GM12878 (cell line): ENCODE measurements around the gene PPP1R11.

Experiments
- BCL3 ChIP-seq: IDR thresholded peaks from 2 replicates; pipeline ENCODE4 v1.6.1; 2011; ENCODE audit warnings: borderline replicate concordance, low read depth, mild to moderate bottlenecking, moderate library complexity, low read length; ENCODE audit not compliant: insufficient read depth, poor library complexity, severe bottlenecking
- CTCF ChIP-seq, 3 experiments: IDR thresholded peaks in 2 of 3; conservative IDR thresholded peaks in 1 of 3; 2 replicates each; pipeline ENCODE4 v1.5.1; 2011; ENCODE audit warnings: low read depth in 3 of 3, low read length in 3 of 3, mild to moderate bottlenecking in 3 of 3, control low read depth in 2 of 3, moderate library complexity in 2 of 3, inconsistent platforms in 1 of 3, mixed read lengths in 1 of 3; ENCODE audit not compliant: control insufficient read depth in 2 of 3, insufficient read depth in 1 of 3; ENCODE audit errors: extremely low read depth in 1 of 3
- EGR1 ChIP-seq, 2 experiments: IDR thresholded peaks; 1 replicate in 1 of 2; 2 replicates in 1 of 2; pipeline ENCODE4 v1.6.1; 2011 to 2012; ENCODE audit warnings: low read depth in 2 of 2, low read length in 2 of 2, borderline replicate concordance in 1 of 2, mild to moderate bottlenecking in 1 of 2, moderate library complexity in 1 of 2
- EZH2 ChIP-seq: IDR thresholded peaks from 2 replicates; pipeline ENCODE4 v1.6.1; 2012; ENCODE audit warnings: low read depth, mild to moderate bottlenecking, control low read depth, inconsistent platforms, low read length, borderline replicate concordance; ENCODE audit not compliant: control insufficient read depth
- POLR2A ChIP-seq: IDR thresholded peaks from 2 replicates; pipeline ENCODE4 v1.6.1; 2011; ENCODE audit warnings: low read depth, mild to moderate bottlenecking, low read length
- POLR2AphosphoS5 ChIP-seq: IDR thresholded peaks from 2 replicates; pipeline ENCODE4 v1.6.1; 2011; ENCODE audit warnings: mild to moderate bottlenecking, low read length, inconsistent platforms
- WRNIP1 ChIP-seq: IDR thresholded peaks from 2 replicates; pipeline ENCODE4 v1.6.1; 2011; ENCODE audit warnings: low read depth, low read length, improper control_type of control experiment, borderline replicate concordance
- ZNF384 ChIP-seq: IDR thresholded peaks from 2 replicates; pipeline ENCODE4 v1.6.1; 2012; ENCODE audit warnings: low read depth, mild to moderate bottlenecking, low read length, improper control_type of control experiment, borderline replicate concordance

GRCh38 chr6:30062471-30063178 is 4.4 kb upstream of the PPP1R11 start:
- TF ChIP-seq EGR1 (IDR thresholded peaks at IDR 0.05; ENCODE audit: borderline replicate concordance in 1 of 2, low read depth in 2 of 2, low read length in 2 of 2): no peak
- TF ChIP-seq CTCF (IDR thresholded peaks at IDR 0.05 in 2 of 3, conservative IDR thresholded peaks at IDR 0.05 in 1 of 3; ENCODE audit: control insufficient read depth in 2 of 3, extremely low read depth in 1 of 3, insufficient read depth in 1 of 3, low read depth in 3 of 3, low read length in 3 of 3): no peak
- no peak for TF ChIP-seq WRNIP1
- TF ChIP-seq BCL3: no peak
- TF ChIP-seq EZH2: no peak
- no peak for TF ChIP-seq POLR2A
- no peak for TF ChIP-seq ZNF384
- TF ChIP-seq POLR2AphosphoS5: no peak
